GM19239 (cell line): Measurements from ENCODE around the gene ANKMY1.

ENCODE experiments used
- DNase-seq: peaks from one replicate; pipeline ENCODE4 v3.0.0; 2011; ENCODE audit warnings: low spot score; ENCODE audit not compliant: insufficient read length
- FAIRE-seq: peaks from 2 replicates; lab custom pipeline; 2011; peaks lifted over from hg19 to GRCh38; lab: Jason Lieb, UNC

The ANKMY1 gene

DNA sequence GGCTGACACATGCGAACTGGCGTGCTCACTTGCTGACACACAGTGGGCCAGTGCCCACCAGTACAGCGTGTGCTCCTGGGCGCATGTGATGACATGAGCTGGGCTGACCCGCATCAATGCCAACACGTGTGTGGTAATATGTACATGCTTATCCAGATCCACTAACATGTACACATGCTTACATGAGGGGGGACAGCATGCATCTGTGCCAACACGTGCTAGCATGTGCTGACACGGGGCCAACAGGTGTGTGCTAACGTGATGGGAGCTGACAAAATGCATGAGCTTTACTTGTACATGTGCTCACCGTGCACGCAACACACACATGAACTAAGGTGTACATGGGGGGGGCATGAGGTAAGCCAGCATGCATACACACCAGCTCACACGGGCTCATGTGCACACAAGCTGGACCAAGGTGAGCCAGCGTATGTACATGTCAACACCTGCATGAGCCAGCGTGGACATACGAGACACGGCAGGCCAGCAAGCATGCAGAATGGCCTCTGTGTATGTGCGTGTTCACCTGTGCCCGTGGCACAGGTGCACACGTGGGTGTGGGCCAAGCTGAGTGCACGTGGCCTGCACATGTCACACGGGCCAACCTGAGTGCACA is 93.8 kb downstream of the ANKMY1 start:
- DNase-seq (no peak), FAIRE-seq (no peak)

DNA sequence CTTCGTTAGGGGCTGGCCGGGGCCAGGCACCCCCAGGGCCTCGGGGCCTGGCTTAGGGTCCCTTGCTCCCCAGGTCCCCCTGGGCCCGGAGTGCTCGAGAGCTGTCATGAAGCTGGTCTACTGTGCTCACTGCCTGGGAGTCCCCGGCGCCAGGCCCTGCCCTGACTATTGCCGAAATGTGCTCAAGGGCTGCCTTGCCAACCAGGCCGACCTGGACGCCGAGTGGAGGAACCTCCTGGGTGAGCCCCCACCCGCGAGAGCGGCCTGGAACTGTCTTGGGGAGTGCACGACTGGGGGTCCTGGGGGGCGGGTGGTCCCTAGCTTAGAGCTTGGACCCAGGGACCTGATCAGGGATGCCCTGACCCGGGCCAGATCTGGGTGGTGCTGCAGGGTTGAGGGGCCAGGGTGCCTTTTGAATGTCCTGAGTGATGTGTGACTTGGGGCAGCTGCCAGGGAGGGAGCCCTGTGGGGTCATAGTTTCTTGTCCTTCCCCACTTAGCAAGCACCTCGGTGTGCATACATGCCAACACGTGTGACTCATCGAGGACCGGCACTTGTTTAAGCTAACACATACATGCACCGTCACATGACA is 94.4 kb downstream of the ANKMY1 start:
- DNase-seq (no peak), FAIRE-seq (no peak)

DNA sequence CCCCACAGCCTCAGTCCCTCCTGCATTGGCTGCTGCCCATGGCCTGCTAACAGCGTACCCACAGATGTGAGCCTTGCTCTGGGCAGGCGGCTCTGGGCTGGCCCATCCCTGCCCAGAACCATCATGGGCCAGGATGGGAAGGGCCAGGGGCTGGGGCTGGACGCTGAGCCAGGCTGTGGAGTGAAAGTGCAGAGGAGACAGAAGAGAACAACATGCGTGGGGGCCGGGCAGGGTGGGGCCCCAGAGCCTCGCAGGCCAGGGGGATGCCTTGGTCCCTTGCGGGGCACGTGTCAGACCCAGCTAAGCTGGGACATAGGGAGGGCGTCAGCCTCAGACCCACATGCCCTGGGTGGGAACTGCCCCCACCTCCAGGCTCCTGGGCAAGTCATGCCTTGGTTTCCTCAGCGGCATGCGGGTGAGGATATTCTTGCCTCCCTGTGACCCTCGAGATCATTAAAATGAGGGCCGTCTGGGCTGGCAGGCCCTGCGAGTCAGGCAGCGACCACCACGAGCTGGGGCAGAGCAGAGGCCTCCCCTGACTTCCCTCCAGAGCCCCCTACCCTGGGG is 95.0 kb downstream of the ANKMY1 start:
- DNase-seq (no peak), FAIRE-seq (no peak)

DNA sequence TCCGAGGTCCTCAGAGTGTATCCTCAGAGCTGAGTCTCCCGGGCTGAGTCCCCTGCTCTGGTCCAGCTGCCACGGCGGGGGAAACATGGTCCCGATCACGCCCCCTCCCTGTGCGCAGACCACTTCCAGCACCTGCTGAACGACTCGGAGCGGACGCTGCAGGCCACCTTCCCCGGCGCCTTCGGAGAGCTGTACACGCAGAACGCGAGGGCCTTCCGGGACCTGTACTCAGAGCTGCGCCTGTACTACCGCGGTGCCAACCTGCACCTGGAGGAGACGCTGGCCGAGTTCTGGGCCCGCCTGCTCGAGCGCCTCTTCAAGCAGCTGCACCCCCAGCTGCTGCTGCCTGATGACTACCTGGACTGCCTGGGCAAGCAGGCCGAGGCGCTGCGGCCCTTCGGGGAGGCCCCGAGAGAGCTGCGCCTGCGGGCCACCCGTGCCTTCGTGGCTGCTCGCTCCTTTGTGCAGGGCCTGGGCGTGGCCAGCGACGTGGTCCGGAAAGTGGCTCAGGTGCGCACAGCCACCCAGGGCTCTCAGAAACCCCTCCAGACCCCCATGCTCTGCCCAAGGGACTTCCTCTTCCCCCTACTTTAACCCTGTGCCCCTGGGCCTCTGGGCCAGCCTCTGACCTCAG is 95.6 kb downstream of the ANKMY1 start:
- FAIRE-seq (no peak), DNase-seq (no peak)

DNA sequence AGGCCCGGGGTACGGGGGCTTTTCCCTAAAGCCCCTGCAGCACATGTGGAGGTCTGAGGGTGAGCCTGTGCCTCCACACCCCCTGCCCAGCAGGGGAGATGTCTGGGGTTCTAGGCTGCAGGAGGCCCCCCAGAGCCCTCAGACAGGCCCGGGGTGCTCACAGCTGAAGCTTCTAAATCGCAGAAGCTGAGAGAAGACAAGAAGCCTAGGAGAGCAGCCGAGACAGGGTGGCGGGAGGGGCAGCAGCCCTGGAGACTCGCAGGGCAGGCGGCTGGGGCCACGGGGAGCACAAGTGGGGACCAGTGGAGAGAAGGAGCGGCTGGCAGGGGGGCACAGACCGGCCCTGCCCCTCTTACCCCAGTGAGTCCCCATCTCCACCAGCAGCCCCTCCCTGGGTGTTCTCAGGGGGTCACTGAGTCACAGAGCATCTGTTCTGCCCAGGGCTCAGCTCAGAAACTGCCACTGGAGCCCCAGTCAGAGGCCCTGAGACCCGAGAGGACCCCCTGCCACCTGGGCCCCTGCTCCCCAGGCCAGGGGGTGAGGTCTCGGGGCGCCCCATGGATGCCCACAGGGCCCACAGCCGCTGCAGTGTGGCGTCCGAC is 96.2 kb downstream of the ANKMY1 start:
- no peak for FAIRE-seq

DNA sequence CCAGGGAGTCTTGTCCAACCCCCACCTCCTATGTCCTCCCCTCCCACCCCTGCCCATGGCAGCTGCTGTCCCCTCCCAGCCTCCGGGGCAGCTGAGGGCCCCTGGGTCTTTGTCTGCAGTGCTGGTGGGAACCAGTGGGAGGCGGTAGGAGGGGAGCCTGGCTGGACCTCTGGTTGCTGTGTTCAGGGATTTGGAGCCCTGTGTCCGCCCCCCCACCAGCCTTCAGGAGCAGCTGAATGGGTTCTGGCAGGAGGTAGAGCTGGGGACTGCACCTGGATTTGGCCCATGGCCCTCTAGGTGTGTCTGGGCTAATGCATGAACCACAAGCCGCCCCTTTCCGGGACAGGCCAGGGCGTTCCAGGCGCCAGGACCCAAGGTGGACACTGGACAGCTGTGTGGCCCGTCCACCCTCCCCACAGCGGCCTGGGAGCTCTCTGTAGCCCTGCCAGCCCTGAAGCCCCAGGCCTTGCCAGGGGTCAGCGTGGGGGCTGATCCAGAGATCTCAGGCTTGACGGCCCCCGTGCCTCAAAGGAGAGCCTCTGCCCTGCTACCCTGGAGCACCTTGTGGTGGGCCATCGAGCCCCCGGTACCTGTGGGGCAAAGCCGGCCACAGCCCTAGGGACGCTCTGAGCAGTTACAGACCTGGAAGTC is 96.9 kb downstream of the ANKMY1 start:
- FAIRE-seq (no peak), DNase-seq (no peak)

More for the DNA sequence above, 96.2 kb downstream of the ANKMY1 start:
- no peak for DNase-seq

DNA sequence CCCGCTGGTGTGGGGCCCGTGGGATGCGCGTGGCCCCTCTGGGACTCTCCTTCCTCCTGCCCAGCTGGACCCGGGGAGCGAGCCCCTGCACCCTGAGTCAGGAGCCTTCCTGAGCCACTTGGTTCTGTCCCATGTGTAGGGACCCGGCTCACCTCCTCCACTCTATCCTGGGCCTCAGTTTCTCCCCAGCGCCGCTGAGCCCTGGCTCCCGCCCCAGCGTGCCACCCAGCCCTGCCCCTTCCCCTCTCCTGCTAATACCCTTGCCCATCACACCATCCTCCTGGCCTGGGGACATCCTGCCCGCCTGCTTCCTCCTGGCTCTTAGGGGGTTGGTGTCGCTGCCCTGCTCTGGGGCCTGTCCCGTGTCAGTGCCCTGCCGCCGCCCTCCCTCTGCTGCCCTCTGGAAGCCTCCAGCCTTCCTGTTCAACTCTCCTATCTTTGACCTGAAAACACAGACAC is 97.5 kb downstream of the ANKMY1 start:
- no peak for DNase-seq
- no peak for FAIRE-seq

DNA sequence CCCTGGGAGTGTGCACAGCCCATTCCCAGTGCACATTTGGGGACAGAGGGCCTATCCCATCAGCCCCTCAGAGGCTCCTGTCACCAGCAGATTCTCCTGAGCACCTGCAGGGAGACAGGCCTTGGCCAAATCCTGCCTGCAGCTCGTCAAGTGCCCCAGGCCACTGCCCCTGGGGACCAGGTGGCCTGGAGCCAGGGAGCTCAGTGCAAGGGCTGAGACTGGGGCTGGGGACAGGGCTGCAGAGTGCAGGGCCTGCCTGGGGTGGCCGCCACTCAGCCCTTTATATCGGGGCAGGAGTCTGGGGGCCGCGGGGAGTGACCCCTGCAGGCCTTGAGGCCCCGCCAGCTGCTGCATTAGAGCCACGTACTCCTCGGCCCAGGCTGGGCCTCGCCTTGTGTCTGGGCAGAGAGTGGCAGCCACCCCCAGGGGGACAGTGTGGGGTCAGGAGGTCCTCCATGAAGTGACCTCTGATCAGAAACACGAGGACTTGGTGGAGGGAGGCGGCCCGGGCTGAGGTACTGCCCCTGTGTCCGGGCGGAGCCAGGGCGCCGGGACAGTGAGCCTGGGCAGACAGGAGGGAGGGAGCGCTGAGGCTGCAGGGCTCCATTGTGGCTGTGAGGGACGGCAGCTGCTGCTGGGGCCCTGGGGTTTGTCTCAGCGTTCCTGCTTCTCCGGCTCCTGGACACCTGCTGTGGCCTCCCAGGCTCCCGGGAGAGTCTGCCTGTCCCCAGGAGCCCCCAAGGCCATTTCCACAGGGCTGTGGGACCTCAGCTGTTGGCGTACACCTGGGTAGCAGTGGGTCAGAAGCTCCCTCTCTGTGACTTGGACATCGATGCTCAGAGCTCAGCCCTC is 98.2 kb downstream of the ANKMY1 start:
- DNase-seq (no peak), FAIRE-seq (no peak)

DNA sequence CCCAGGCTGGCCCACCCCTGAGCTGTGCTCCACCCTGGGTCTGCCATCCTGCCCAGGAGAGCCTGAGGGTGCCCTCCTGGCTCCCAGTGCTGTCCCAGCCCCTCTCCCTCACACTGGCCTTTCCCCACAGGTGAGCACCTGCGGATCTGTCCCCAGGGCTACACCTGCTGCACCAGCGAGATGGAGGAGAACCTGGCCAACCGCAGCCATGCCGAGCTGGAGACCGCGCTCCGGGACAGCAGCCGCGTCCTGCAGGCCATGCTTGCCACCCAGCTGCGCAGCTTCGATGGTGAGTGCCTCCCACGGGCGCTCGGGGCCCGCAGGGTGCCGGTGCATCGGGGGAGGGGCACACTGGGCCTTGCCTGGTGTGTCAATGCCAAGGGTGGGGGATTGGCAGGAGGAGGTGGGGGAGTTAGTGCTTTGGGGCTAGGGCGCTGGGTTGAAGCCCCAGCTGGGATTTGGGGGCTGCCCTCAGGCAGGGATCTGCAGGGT is 98.8 kb downstream of the ANKMY1 start:
- no peak for FAIRE-seq

DNA sequence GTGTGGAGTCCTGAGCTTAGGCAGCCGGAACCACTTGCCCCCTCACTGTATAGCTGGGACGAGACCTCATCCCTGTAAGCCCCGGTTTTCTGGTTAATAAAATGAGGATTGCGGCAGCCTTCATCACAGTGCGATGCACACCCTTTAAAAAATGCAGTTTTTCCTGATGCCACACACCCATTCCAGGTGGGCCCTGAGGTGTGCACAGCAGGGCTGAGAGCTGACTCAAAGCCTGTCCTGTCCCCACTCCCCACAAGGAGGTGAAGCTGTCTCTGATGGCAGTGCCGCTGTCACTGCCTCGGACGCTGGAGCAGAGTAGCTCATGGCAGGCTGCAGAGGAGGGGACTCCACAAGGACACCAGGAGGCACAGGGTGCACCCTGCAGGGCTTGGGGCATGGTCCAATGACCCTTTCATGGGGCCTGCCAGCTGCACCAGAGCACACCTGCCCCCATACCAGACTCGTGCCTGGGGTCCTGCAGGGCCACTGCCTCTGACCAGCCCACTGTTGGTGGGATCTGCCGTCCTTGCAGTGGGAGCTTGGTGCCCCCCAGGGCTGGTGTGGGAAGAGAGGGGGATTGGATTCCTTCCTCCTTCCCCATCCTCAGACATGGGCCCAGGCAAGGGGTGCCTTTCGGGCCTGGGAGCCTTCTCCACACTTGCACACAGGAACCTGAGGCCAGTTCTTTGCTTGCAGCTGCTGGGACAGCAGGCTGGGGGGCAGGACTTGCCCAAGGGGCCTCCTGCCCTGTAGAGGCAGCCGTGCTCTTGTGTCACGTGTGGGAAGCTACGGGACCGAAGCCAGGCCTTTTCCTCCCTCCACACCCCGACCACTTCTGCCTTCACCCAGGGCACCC is 99.5 kb downstream of the ANKMY1 start:
- DNase-seq: no peak
- FAIRE-seq: no peak

More for the DNA sequence above, 98.8 kb downstream of the ANKMY1 start:
- DNase-seq: no peak

DNA sequence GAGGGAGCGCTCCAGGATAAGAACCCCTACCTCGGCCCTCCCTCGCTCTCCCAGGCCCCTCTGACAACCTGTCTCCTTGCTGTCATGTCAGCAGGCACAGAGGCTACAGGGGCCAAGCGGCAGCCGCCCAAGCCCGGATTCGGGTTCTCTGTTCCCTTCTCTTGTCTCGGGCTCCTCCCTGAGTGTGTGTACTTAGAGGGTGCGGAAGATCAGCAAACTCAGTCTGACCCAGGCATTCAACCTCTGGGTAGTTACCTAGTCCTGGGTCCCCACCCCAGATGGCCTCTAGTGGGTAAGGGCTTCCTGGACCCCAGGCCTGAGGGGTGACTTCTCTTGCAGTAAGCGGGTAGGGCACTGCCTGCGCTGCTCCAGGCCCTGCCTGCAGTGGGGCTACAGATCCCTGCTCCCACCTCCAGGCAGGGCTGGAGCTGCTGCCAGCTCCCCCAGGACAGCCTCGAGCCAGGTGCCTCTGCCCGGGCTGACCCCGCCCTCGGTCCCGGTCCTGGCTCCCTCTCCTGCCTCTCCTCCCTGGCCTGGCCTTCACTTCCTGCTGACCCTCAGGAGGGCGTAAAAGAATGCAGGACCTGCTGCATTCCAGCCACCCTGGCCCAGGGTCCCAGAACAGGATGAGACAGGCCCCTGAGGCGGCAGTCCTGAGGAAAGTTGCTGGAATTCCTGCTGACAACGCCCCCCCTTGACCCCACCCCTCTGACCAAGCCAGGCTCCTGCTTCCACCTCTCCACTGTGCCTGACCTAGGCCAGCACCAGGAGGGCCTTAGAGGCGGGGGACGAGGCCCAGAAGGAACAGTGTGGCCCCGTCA is 100.4 kb downstream of the ANKMY1 start:
- FAIRE-seq (no peak), DNase-seq (no peak)

DNA sequence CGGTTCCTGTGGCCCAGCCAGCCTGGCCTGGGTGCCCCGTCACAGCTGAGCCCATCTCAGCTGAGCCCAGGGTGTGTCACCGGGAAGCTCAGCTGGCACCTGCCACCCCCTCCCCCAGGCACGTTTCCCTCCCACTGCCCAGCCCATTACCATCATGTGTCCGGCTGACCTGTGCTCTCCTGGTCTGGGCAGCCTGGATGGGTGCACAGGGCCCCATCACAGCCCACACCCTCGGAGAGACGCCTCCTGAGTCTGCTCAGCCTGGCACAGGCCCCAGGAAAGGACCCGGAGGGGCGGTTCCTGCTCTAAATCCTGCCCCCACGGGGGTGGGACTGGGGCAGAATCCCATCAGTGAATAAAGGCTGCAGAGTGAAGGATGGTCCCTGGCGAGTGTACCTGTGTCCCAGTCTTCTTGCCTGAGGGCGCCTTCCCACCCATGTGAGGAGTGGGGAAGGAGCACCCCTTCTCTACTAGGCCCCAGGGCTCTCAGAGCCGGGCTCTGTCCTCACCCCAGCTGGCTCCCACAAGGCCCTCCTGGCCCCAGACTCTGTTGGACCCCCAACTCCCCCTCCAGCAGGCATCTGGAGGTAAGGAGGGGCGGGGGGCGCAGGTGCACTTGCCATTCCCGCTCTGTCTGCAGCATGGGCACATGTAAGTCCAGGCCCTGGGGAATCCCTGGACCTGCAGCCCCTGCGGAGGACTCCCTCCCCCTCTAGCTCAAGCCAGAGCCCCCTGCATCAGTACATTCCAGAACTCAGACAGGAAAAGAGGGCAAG is 101.2 kb downstream of the ANKMY1 start:
- FAIRE-seq (no peak), DNase-seq (no peak)

DNA sequence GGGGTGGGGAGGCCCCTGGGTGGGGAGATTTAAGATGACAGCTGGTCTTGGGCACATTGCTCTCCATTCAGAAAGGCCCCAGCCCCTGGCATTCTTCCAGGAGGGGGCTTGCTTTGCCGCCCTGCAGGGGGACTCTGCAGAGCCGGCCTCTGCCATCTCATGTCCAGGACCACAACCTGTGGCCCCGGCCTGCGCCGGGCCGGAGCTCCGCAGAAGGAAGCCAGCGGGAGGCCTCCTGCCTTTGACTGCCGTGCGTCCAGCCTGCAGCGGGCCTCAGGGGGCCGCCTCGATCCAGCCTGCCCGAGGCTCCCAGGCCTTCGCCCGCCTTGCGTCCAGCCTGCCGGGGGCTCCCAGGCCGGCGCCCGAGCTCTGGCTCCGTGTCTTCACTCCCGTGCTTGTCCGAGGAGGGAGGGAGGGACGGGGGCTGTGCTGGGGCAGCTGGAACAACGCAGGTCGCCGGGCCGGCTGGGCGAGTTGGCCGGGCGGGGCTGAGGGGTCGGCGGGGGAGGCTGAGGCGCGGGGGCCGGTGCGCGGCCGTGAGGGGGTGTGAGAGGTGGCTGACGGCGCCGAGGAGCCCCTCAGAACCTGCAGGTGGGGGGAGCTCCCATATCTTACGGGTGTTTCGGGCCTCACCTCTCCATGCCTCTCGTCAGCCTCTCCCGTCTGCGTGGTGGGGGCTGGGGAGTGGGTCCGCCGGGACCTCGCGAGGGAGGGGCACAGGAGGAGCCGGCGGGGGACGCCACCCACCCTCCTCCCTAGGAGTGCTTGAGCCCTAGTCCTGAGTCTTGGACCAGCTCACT is 101.9 kb downstream of the ANKMY1 start:
- FAIRE-seq: no peak
- no peak for DNase-seq

DNA sequence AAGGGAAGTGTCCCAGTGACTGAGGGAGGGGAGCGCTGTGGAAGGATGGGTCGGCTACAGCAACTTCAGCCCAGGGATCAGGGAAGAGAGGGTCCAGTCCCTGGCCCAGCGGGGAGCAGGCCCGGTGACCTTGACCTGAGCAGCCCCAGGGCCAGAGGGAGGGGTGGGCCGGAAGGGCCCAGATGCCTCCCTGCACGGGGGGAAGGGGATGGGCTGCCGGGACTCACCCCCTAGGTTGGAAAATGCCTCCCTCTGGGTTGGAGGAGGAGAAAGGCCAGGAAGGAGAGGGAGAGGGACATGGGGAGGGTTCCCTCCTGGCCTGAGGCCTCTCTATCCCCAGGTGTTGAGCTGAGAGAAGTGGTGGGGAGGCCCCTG is 102.5 kb downstream of the ANKMY1 start:
- DNase-seq (no peak), FAIRE-seq (no peak)

DNA sequence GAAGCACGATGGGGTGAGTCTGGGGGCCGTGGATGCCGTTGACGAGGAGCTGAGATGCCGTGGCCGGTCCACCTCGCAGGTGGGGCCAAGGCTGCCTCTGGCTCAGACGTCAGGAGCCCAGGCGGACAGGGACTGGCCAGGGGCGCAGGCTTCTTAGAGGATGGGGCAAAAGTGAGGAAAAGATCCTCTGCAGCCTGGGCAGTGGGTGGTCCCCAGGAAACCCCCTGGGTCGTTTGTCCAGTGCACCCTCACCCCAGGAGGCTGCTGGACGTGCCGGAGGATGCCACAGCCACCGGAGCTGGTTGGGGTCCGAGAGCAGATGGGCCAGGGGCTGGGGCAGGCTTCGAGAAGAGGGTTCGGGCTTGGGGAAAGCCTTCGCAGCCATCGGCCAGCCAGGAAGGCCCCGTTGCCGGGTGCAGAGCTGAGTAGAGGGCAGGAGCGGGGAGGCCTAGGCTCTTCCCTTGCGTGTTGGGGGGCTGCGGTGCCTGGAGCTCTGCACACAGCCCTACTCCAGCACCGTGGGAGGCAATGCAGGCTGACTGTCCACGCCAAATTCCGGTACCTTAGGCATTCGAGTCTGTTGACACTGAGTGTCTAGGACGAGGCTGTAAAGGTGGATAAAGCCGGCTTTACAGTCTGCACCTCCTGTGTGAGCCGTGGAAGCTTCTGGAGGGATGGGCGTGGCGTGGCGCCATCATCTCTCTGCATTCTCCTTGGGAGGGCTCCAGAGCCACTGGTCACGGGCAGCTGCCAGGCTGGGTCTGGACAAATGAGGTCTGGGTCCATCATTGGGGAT is 103.5 kb downstream of the ANKMY1 start:
- DNase-seq (no peak), FAIRE-seq (no peak)
